Tibial artery (tissue), 4 donors: Measurements from ENCODE around the gene RAP1GAP2.

Experiments used
- DNase-seq, 2 donors: peaks; one replicate each; pipeline ENCODE4 v3.0.0-alpha.2; 2019
- H3K27ac ChIP-seq, 2 donors: fragments of 200-600 bp; sonication (generic) in 1 of 2; 1 replicate in 1 of 2; 2 replicates in 1 of 2; pipeline ENCODE4 v1.5.1; 2018 to 2019; ENCODE audit warnings: mild to moderate bottlenecking in 1 of 2
- H3K27me3 ChIP-seq, 2 donors: fragments of 200-600 bp; sonication (generic) in 1 of 2; one replicate each; pipeline versions ENCODE4 v1.5.1 to v1.6.0; 2016 to 2019
- H3K36me3 ChIP-seq, 3 donors: fragments of 200-600 bp; sonication (generic) in 2 of 3; one replicate each; pipeline ENCODE4 v1.5.1; 2016 to 2019; ENCODE audit warnings: mild to moderate bottlenecking in 2 of 3
- H3K4me1 ChIP-seq, 4 donors: fragments of 200-600 bp; sonication (generic) in 2 of 4; 1 replicate in 3 of 4; 2 replicates in 1 of 4; pipeline ENCODE4 v1.5.1; 2016 to 2019
- H3K4me3 ChIP-seq, 2 donors: fragments of 200-600 bp; sonication (generic) in 1 of 2; 1 replicate in 1 of 2; 2 replicates in 1 of 2; pipeline ENCODE4 v1.5.1; 2018 to 2019; ENCODE audit warnings: mild to moderate bottlenecking in 2 of 2
- H3K9me3 ChIP-seq, 3 donors: fragments of 200-600 bp; sonication (generic) in 1 of 3; one replicate each; pipeline ENCODE4 v1.5.1; 2016 to 2019
- intact Hi-C: fragments of 100-400 bp; cut with DNase I; formaldehyde crosslinking; loops from one replicate; pipeline ENCODE4 v1.15.0; 2023; ENCODE audit warnings: low total_unique reads
- TF ChIP-seq, protein P1 (sequence below), 2 experiments: fragments of 200-600 bp in 1 of 2; fragments of 450-650 bp in 1 of 2; IDR thresholded peaks; one replicate each; pipeline ENCODE4 v1.5.1; 2017 to 2019; ENCODE audit warnings: antibody characterized with exemption in 2 of 2, mild to moderate bottlenecking in 1 of 2, moderate library complexity in 1 of 2

Gene RAP1GAP2

GRCh38 chr17:2957631-2958286 lies 161.5 kb downstream of the RAP1GAP2 start:
- no peaks in the 10 kb centered on the region for H3K9me3 ChIP-seq
- DNase-seq = no peak
- H3K27ac ChIP-seq = no peak overlapping the region
- H3K36me3 ChIP-seq = no peaks in the 10 kb centered on the region
- intact Hi-C loops = no loop called here
- TF ChIP-seq, protein P1, sequence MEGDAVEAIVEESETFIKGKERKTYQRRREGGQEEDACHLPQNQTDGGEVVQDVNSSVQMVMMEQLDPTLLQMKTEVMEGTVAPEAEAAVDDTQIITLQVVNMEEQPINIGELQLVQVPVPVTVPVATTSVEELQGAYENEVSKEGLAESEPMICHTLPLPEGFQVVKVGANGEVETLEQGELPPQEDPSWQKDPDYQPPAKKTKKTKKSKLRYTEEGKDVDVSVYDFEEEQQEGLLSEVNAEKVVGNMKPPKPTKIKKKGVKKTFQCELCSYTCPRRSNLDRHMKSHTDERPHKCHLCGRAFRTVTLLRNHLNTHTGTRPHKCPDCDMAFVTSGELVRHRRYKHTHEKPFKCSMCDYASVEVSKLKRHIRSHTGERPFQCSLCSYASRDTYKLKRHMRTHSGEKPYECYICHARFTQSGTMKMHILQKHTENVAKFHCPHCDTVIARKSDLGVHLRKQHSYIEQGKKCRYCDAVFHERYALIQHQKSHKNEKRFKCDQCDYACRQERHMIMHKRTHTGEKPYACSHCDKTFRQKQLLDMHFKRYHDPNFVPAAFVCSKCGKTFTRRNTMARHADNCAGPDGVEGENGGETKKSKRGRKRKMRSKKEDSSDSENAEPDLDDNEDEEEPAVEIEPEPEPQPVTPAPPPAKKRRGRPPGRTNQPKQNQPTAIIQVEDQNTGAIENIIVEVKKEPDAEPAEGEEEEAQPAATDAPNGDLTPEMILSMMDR (IDR thresholded peaks at IDR 0.05) = no peak
- H3K4me1 ChIP-seq = peaks cover 0 to 4% (median 0%) of the 10 kb centered on the region in 4 donors
- no peak overlapping the region for H3K4me3 ChIP-seq
- H3K27me3 ChIP-seq = no peaks in the 10 kb centered on the region

DNA sequence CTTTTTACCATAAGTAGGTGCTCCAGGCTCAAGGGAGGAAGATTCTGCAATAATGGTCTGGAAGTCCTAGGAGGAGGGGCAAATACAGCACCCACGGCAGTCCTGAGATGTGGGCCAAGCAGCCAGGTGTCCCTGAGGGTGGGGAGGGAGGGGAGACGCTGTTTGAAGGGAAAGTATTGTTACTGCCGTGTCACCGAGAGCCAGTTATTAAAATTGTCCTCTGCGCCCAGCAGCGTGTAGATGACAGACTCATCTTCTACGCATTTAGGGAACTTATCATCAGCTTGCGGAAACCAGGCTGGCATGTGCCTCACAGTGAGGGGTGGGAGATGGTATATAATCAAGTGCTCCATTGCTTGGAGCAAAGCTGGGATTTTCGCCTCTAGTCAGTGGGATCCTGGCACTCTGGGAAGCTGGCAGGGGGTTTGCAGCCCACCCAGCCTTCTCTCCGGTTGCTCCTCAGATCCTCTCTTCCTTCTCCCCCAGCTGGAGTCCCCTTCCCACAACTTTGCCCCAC lies 162.5 kb downstream of the RAP1GAP2 start:
- H3K9me3 ChIP-seq = no peaks in the 10 kb centered on the region
- H3K27me3 ChIP-seq = no peaks in the 10 kb centered on the region
- intact Hi-C loops = no loop called here
- H3K4me1 ChIP-seq = peaks cover 0 to 4% (median 0%) of the 10 kb centered on the region in 4 donors
- H3K27ac ChIP-seq = no peak overlapping the region
- TF ChIP-seq, protein P1 (IDR thresholded peaks at IDR 0.05) = no peak
- no peak for DNase-seq
- H3K4me3 ChIP-seq = no peak overlapping the region
- H3K36me3 ChIP-seq = no peaks in the 10 kb centered on the region

DNA sequence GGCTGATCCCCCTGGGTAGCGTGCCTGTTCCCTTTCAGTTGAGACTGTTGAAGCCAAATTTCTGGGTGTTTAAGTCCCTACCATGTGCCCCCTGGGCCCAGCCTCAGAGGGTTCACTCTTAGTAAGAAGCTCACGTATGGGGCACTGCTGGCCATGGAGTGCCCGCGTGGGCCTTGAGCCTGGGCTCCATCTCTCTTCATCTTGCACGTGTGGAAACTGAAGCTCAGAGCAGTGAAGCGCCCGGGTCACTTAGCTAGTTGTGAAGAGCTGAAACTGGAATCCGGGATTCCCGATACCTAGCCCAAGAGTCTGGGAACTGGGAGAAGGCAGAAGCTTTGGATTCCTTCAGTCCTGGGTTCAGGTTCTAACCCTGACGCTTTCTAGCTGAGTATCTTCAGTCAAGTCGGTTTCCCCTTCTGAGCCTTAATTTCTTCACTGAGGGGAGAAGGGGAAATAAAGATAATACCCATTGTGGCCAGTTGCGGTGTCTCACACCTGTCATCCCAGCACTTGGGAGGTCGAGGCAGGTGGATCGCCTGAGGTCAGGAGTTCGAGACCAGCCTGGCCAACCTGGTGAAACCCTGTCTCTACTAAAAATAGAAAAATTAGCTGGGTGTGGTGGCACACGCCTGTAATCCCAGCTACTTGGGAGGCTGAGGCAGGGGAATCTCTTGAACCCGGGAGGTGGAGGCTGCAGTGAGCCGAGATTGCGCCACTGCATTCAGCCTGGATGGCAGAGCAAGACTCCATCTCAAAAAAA lies 163.3 kb downstream of the RAP1GAP2 start:
- intact Hi-C loops = no loop called here
- Histone ChIP-seq H3K27me3 (no peaks in the 10 kb centered on the region), H3K27ac (no peak overlapping the region), H3K9me3 (no peaks in the 10 kb centered on the region), H3K4me1 (peaks cover 0 to 4% (median 0%) of the 10 kb centered on the region in 4 donors), H3K36me3 (no peaks in the 10 kb centered on the region), H3K4me3 (no peak overlapping the region)
- TF ChIP-seq, protein P1 (IDR thresholded peaks at IDR 0.05) = no peak
- DNase-seq = no peak

DNA sequence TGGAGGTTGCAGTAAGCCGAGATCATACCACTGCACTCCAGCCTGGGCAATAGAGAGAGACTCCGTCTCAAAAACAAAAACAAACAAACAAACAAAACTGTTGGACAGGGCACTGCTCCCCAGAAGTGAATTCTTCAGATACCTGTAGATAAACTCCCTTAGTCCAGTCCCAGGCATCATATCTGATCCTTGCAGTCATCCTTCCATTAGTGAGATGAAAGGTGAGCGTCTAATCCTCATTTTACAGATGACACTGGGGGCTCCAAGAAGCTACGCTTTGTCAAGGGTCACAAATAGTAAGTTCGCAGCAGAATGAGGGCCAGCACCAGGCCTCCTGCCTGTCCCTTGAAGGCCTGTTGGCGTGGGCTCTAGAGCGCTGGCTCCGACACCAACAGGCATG lies 165.2 kb downstream of the RAP1GAP2 start:
- no peaks in the 10 kb centered on the region for H3K9me3 ChIP-seq
- intact Hi-C loops = no loop called here
- DNase-seq = no peak
- no peak overlapping the region for H3K4me3 ChIP-seq
- no peaks in the 10 kb centered on the region for H3K27me3 ChIP-seq
- H3K27ac ChIP-seq = no peak overlapping the region
- H3K4me1 ChIP-seq = peaks cover 0 to 4% (median 0%) of the 10 kb centered on the region in 4 donors
- H3K36me3 ChIP-seq = peaks cover 0 to 3% (median 0%) of the 10 kb centered on the region in 3 donors
- TF ChIP-seq, protein P1 (IDR thresholded peaks at IDR 0.05) = no peak

DNA sequence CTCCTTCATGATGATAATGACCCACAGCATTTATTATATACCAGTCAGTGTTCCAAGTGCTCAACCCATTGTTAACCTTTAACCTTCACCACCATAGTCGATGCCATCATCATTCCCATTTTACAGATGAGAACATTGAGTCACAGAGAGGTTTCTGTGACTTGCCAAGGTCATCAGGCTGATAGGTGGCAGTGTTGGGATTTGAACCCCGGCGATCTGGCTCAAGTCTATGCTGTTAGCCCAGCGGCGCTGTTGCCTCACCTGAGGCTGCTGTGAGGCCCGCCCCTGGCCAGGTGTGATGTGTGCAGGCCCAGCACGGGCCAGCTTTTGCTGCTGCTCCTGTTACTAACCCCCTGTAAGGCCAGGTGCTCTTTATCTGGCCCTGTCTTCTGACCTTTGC lies 166.0 kb downstream of the RAP1GAP2 start:
- Histone ChIP-seq H3K9me3 (no peaks in the 10 kb centered on the region), H3K27me3 (no peaks in the 10 kb centered on the region), H3K36me3 (peaks cover 0 to 3% (median 0%) of the 10 kb centered on the region in 3 donors), H3K4me3 (no peak overlapping the region), H3K27ac (no peak overlapping the region), H3K4me1 (peaks cover 0 to 4% (median 0%) of the 10 kb centered on the region in 4 donors)
- intact Hi-C loops = no loop called here
- TF ChIP-seq, protein P1 (IDR thresholded peaks at IDR 0.05) = no peak
- DNase-seq = peak in 1 of 2 donors; percentile 33
